Tracheal epithelial cell (primary cell): Measurements from ENCODE around the gene AKAP9. TPM values are rescaled to one million over a fixed set of nuclear protein-coding genes. Genes with fewer than 3 reads are reported as not detected.

Experiments used
- total RNA-seq: library from RNA; depleted of rRNA; stranded (reverse); fragments of >200 nt; gene quantifications from 2 replicates; pipeline ENCODE4 v1.2.1, GENCODE V29; 2014

Gene AKAP9
- 30.7 and 34.7 TPM in 2 replicates for total RNA-seq

GRCh38 chr7:91940572-91941341 lies at the start of gene AKAP9:
Gene AKAP9, plus strand, starts transcription at chr7:91940862. Its CDS starts 238 bp downstream, at chr7:91941100.

GRCh38 chr7:92134271-92135051 lies 193.8 kb downstream of the AKAP9 start, which contains the start of gene CYP51A1:
Gene CYP51A1, minus strand, starts transcription at chr7:92134477. Its CDS starts 113 bp downstream, at chr7:92134364.

Other genes with a start within 250 kb of the AKAP9 start
- 5.3 and 5.8 TPM in 2 replicates for gene MTERF1, start 60.2 kb upstream of the AKAP9 start, total RNA-seq
- gene CYP51A1, start 193.6 kb downstream of the AKAP9 start, total RNA-seq = 402 and 503 TPM in 2 replicates
- gene LRRD1, start 238.3 kb downstream of the AKAP9 start, total RNA-seq = not detected in 2 replicates